Measurements from ENCODE around the gene HADHA.
"Not testable (repeated sequence)": the region's sequence is repeated elsewhere in the genome, so short reads cannot be mapped to it uniquely, and the experiment has no call there.

Gene HADHA

GRCh38 chr2:26244309-26245230 is at the start of gene HADHA, which contains the start of gene HADHB:
TSS of gene HADHA (minus strand) at chr2:26244632. CDS start at chr2:26244596, 36 bp downstream.
TSS of gene HADHB (plus strand) at chr2:26244939. CDS start at chr2:26254255, 9,316 bp downstream.
- peak; percentile 86 for DNase-seq (ENCODE audit: low read depth)

DNA sequence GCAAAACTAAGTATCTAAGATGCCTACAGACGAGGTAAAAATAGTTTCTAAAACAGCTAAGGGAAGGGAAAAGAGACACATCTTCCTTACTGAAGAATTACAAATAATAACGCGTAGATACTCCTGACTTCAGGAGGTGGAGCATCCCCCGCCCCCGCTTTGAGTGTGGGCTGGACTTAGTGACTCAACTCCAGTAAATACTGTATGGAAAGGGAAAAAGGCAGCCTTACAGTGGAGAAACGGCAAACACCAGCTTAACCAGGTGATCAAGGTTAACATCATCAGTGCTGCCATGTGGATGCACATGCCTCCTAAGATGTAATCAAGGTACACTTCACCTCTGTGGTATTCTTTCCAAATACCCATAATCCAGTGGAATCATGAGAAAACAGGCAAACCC is 48.2 kb upstream of the HADHA start:
- DNase-seq (ENCODE audit: low read depth), result no peak

GRCh38 chr2:26290001-26290400 is 45.6 kb upstream of the HADHA start:
- no peak for DNase-seq (ENCODE audit: low read depth)

- DNase-seq (ENCODE audit: low read depth), result no peak
Measured at GRCh38 chr2:26285931-26286330, 41.5 kb upstream of the HADHA start.

DNA sequence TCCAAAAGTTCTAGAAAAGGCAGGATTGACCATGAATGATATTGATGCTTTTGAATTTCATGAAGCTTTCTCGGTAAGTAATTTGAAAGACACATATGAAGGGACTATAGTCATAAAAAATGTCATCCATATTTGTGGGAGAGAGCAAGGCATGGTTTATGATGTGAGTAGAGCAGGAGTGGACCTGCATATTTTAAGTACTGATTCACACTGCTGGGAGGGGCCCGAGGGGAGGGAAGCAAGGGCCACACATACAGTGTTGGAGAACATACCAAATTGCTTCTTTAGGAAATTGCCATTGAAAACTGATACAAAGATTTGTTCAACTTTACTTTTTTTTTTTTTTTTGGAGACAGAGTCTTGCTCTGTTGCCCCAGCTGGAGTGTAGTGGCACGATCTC is 39.7 kb upstream of the HADHA start:
- DNase-seq (ENCODE audit: low read depth), result no peak

DNA sequence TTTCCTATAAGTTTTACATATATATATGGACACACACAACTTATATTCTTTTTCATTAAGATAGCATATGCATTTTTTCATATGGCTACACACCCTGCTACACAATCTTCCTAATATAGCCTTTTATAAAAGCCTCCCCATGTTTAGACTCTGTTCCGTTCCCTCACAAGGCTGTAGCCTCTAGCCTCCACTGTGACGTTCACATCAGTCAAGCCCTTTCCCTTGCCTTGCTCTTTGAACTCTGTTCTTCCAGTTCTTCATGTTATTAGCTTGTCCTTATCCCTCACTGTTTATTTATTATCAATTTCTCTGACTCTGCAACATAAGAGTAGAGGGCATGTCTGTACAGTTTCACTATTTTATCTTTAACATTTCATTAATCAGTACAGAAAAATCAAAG is 39.2 kb upstream of the HADHA start:
- DNase-seq (ENCODE audit: low read depth), result no peak

DNA sequence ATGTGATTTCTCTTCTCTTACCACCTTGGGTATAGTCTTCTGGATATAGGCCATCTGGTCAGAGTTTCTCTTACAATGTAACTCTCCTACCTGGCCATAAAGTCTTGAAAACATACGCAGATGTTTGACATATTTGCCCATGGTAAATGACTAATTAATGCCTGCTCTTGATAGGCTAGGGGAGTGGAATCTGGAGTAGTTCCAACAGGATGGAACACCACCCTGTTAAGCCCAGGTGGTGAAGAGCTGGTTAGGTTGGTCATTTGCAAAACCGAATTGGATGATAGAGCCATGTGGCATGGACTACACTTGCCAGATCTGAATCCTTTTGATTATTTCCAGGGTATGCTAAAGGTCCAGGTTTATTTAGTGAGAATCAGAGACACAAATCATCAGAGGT is 36.8 kb upstream of the HADHA start:
- DNase-seq (ENCODE audit: low read depth), result no peak

DNA sequence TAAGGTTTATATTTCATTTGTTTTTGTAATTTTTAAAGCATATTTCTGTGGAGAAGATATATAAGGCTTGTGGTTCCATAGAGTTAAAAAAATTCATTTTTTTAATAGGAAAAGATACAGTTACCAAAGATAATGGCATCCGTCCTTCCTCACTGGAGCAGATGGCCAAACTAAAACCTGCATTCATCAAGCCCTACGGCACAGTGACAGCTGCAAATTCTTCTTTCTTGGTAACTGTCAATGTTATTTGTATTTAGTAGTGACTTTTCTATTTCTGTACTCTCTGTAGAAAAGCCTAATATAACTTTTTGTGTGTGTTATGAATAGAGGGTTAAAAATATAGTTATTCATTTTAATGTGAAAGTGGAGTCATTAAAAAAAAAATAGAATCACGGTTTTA is 35.5 kb upstream of the HADHA start:
- DNase-seq (ENCODE audit: low read depth), result no peak

DNA sequence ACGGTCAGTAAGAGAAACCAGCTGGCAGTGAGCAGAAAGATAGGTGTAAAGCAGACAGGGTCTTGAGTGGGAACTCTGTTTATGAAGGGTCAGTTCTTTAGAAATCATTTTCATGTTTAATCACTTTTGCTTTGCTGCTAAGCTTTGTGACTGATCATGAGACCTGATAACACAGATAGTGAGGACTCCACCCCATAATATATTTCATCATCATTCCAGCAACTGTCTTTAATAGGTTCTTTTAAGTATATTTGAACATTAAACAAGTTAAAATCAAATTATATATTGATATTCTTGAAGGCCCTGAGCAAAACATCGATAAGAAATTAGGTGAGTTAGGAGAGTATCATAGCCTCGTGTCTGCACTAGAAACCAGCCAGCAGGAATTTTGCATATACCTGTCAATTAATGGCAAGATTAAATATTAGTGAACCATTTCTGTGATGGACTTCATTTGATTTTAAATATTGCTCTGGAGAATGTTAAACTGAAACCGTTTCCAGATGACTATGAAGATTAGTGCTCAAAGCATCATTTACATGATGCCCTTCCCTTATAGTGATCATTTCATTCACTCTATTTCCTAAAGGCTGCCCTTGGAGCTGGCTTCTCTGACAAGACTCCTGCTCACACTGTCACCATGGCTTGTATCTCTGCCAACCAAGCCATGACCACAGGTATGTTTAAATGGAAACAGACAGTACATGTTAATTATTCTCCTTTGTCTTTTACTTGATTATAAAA is 32.2 kb upstream of the HADHA start:
- no peak for DNase-seq (ENCODE audit: low read depth)

DNA sequence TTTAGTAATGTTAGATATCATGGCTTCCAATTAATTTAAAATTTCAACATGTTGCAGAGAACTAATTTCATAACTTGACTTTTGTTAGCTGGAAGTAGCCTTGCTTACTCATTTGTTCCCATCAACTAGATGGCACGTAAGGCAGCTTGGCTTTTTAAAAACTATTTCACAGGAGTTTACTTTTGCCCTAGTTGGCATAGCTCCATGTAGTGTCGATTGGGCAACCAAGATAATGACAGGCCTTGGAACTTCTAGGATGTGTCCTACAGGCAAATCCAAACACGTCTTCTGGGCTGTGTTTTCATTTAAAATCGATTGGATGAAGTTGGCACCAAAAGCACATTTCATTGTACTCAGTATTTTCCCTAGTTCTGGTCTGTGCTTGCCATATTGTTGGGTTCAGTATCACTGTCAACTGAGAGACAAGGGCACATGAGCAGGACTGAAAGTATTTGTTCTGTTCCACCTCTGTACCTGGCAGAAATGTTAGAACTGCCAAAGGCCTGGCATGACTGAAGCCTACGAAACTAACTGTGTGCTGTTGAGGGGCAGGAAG is 29.7 kb upstream of the HADHA start:
- peak; percentile 74 for DNase-seq (ENCODE audit: low read depth)

DNA sequence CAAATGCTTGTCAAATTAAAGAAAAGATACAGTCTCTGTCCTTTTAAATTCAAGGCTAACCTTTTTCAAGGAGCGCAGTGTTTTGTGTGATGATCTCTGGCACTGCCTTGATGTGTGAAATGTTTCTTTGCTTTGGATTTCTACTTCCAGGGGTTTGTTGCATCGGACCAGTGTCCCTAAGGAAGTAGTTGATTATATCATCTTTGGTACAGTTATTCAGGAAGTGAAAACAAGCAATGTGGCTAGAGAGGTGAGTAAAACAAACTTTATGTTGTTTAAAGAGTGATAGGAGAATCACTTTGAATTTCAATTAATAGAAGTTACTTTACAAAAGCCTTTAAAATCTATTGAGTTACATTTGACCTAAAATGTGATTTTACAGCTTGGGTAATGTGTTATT is 29.1 kb upstream of the HADHA start:
- no peak for DNase-seq (ENCODE audit: low read depth)

DNA sequence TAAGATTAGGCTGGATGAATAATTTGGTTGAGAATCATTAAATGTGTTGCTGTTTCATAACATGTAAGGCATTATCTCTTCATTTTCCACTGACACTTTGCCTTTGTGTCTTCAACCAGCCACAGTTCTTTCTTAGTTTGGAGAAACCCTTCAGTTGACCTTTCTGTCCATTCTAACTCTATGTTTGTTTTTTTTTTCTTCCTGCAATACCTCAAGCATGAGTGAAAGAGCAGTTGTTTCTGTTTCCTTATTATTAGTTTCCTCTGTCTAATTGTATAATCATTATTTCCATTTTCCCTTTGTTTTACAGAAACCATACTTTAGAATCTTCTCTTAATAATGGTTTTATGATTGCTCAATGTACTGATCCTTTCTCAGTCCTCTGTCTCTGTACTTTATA is 25.9 kb upstream of the HADHA start:
- no peak for DNase-seq (ENCODE audit: low read depth)

GRCh38 chr2:26269571-26270158 is 25.2 kb upstream of the HADHA start:
- DNase-seq (ENCODE audit: low read depth), result peak; percentile 37

DNA sequence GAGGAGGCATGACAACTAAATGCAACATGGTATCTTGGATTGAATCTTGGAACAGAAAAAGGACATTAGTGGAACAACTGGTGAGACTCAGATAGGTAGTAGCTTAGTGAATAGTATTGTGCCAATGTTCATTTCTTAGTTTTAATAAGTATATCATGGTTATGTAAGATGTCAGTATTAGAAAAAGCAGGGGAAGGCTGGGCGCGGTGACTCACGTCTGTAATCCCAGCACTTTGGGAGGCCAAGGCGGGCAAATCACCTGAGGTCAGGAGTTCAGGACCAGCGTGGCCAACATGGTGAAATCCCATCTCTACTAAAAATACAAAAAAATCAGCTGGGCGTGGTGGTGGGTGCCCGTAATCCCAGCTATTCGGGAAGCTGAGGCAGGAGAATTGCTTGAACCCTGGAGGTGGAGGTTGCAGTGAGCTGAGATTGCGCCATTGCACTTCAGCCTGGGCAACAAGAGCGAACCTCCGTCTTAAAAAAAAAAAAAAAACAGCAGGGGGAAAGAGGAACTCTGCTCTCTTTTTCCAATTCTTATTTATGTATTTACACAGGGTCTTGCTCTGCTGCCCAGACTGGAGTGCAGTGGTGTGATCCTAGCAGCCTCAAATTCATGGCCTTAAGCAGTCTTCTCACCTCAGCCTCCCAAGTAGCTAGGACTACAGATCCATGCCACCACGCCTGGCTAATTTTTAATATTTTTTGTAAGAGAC is 24.4 kb upstream of the HADHA start:
- not testable (repeated sequence) for DNase-seq (ENCODE audit: low read depth)

DNA sequence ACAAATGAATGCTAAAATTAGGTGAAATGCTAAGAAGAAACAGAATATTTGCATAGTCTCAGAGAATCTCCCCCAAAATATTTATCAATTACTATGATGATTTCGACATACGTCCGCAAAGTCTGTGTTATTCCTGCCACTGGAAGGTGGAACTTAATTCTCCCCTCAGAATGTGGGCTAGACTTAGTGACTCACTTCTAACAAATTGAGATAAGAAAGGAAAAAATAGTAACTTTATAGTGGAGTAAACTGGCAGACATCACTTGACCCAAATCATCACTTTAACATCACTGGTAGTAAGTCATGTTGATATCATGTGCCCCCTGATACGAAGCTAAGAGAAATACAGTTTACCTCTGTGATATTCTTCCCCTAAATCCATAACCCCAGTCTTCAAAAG is 23.8 kb upstream of the HADHA start:
- peak; percentile 19 for DNase-seq (ENCODE audit: low read depth)

GRCh38 chr2:26258836-26259235 is 14.4 kb upstream of the HADHA start:
- DNase-seq (ENCODE audit: low read depth), result not testable (repeated sequence)

- DNase-seq (ENCODE audit: low read depth), result no peak
Measured at GRCh38 chr2:26255759-26256384, 11.4 kb upstream of the HADHA start.

- DNase-seq (ENCODE audit: low read depth), result no peak
Measured at GRCh38 chr2:26251893-26252292, 7.5 kb upstream of the HADHA start.

DNA sequence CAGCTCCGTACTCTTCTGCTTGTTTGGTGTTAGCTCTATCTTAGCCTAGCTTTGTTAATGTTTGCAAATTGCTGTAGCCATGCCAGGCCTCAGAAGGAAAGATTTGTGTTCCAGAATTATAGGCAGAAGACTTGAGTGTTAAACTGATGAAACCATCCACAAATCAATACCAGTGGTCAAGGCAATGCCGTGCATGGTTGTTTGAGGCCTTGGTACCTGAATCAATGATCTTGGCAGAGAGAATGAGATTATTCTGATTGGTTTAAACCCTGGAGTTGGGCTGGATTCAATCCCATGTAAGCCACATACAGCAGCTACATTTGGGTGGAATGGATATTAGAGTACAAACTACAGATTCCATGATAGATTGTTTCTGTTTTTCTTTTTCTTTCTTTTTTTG is 5.2 kb upstream of the HADHA start:
- no peak for DNase-seq (ENCODE audit: low read depth)

- no peak for DNase-seq (ENCODE audit: low read depth)
Measured at GRCh38 chr2:26246818-26247217, 2.4 kb upstream of the HADHA start.

GRCh38 chr2:26245810-26246209 is 1.4 kb upstream of the HADHA start:
- no peak for DNase-seq (ENCODE audit: low read depth)
